ENCODE data around the gene CYP19A1. TPM values are rescaled to one million over a fixed set of nuclear protein-coding genes. Genes with fewer than 3 reads are reported as not detected.

Gene CYP19A1
- total RNA-seq, 1 donor from 2014 or later, result not detected

DNA sequence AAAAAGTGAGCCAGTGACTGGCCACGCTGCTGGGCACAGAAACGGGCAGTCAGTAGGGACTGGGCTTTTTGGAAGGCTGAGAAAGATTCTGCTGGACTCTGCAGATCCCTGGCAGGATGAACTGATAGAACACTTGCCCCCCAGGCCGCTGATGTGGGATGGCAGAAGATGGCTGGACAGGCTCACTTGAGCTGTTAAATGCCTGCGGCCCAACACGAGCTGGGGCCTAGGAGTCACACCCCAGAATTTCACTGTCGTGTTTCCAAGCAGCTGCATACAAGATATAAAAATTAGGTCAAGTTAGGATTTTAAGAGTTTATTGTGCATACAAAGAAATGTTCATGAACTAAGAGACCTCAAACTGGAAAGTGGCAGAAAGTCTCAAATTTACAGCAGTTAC, 29.9 kb upstream of the CYP19A1 start:
- no peaks in the 10 kb centered on the region for H3K9me3 Mint-ChIP-seq
- TF ChIP-seq, protein P1, sequence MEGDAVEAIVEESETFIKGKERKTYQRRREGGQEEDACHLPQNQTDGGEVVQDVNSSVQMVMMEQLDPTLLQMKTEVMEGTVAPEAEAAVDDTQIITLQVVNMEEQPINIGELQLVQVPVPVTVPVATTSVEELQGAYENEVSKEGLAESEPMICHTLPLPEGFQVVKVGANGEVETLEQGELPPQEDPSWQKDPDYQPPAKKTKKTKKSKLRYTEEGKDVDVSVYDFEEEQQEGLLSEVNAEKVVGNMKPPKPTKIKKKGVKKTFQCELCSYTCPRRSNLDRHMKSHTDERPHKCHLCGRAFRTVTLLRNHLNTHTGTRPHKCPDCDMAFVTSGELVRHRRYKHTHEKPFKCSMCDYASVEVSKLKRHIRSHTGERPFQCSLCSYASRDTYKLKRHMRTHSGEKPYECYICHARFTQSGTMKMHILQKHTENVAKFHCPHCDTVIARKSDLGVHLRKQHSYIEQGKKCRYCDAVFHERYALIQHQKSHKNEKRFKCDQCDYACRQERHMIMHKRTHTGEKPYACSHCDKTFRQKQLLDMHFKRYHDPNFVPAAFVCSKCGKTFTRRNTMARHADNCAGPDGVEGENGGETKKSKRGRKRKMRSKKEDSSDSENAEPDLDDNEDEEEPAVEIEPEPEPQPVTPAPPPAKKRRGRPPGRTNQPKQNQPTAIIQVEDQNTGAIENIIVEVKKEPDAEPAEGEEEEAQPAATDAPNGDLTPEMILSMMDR (IDR thresholded peaks at IDR 0.05; ENCODE audit: unreplicated experiment), result no peak
- H3K36me3 Mint-ChIP-seq, result no peaks in the 10 kb centered on the region
- DNase-seq (ENCODE audit: low spot score in 2 of 2, unreplicated experiment in 2 of 2), result no peak
- H3K4me1 Mint-ChIP-seq, result no peaks in the 10 kb centered on the region
- H3K27me3 Mint-ChIP-seq (ENCODE audit: low read depth), result no peaks in the 10 kb centered on the region
- no peak overlapping the region for H3K27ac Mint-ChIP-seq
- H3K4me3 Mint-ChIP-seq, result no peak overlapping the region

DNA sequence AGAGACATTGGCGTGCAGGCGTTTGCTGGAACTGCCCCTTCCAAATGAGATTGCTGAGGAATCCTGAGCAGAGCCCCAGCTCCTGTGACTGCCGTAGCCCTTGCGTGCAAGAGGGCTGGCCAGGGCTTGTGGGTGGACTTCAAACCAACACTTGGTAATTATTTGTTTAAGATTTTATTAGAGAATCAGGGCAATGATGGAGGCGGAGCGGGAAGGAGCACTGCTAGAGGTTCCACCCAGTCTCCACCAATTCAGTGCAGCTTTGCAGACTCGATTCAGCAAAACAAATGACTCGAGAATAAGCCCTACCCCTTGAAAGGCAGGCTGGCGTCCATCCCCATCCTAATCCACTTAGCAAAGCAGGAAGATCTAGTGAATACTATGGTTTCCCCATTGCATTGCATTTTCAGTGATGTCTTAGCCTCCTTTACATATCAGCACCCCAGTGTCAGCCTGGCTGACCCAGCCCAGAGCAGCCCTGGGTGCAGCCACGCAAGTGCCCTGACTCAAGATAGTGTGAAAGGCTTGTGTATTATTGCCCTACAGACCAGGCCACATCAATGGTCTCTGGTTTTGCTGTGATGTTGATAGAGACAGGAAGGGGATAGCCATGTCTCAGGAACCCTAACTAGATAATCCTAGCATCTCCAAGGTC, 29.1 kb upstream of the CYP19A1 start:
- no peak for DNase-seq (ENCODE audit: low spot score in 2 of 2, unreplicated experiment in 2 of 2)
- H3K4me1 Mint-ChIP-seq, result no peaks in the 10 kb centered on the region
- no peaks in the 10 kb centered on the region for H3K9me3 Mint-ChIP-seq
- H3K4me3 Mint-ChIP-seq, result no peak overlapping the region
- H3K36me3 Mint-ChIP-seq, result no peaks in the 10 kb centered on the region
- H3K27ac Mint-ChIP-seq, result no peak overlapping the region
- TF ChIP-seq, protein P1 (IDR thresholded peaks at IDR 0.05; ENCODE audit: unreplicated experiment), result no peak
- no peaks in the 10 kb centered on the region for H3K27me3 Mint-ChIP-seq (ENCODE audit: low read depth)

DNA sequence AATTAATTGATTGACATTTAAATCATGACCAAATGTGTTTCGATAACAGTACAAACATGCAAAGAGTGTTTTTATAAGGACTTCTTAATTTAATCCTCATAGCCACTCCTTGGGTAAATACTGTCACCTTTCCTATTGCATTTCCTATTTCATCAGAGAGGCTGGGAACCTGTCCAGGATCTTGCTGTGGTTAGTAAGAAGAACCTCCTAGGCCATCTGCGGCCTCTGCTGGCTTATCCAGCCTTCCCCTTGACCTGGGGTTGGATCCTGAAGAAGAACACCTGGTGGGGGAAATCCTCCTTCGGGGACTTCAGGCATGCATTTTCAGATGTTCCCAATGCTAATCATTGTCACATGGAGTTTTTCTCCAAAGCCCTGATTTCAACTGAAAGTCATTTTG, 28.5 kb upstream of the CYP19A1 start:
- no peaks in the 10 kb centered on the region for H3K27me3 Mint-ChIP-seq (ENCODE audit: low read depth)
- no peak for DNase-seq (ENCODE audit: low spot score in 2 of 2, unreplicated experiment in 2 of 2)
- TF ChIP-seq, protein P1 (IDR thresholded peaks at IDR 0.05; ENCODE audit: unreplicated experiment), result no peak
- no peak overlapping the region for H3K27ac Mint-ChIP-seq
- no peaks in the 10 kb centered on the region for H3K36me3 Mint-ChIP-seq
- H3K4me3 Mint-ChIP-seq, result no peak overlapping the region
- no peaks in the 10 kb centered on the region for H3K9me3 Mint-ChIP-seq
- H3K4me1 Mint-ChIP-seq, result no peaks in the 10 kb centered on the region

DNA sequence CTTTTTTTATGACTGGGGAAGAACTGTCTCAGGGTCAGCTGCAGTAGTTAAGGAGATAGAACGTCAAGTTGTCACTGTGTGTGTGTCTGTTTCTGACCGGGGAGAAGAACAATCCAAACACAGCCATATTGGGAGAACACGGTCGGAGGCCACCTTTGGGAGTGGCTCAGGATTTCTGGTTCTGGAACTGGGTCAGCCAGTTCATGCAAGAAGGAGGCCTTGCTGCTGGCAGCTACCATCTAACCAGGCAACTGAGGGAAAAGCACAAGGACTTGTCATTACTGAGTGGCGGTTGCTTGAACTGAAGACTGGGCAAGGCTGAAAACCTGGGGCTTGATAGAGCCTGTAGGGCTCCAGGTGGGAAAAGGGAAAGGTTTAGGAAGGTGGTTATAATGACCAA, 27.7 kb upstream of the CYP19A1 start:
- H3K36me3 Mint-ChIP-seq, result no peaks in the 10 kb centered on the region
- no peaks in the 10 kb centered on the region for H3K4me1 Mint-ChIP-seq
- H3K4me3 Mint-ChIP-seq, result no peak overlapping the region
- TF ChIP-seq, protein P1 (IDR thresholded peaks at IDR 0.05; ENCODE audit: unreplicated experiment), result no peak
- H3K27me3 Mint-ChIP-seq (ENCODE audit: low read depth), result no peaks in the 10 kb centered on the region
- DNase-seq (ENCODE audit: low spot score in 2 of 2, unreplicated experiment in 2 of 2), result no peak
- no peak overlapping the region for H3K27ac Mint-ChIP-seq
- no peaks in the 10 kb centered on the region for H3K9me3 Mint-ChIP-seq

DNA sequence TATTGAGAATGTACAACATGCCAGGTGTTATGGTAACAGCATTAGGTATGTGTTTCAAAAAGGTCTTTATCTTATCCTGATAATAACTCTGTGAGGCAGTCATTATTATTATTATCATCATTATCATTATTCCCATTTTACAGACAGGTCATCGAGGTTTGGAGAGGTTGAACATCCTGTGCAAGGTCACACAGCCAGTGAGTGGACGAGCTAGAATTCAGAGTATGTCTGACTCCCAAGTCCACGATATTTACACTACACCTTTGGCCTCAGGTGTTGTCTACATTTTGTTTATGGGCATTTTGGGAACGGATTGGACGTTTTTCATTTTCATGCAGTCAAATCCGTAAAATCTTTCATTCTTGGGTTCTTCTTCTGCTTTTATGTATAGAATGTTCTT, 27.0 kb upstream of the CYP19A1 start:
- Mint-ChIP-seq H3K36me3 (no peaks in the 10 kb centered on the region), H3K4me3 (no peak overlapping the region), H3K4me1 (no peaks in the 10 kb centered on the region), H3K27me3 (ENCODE audit: low read depth) (no peaks in the 10 kb centered on the region), H3K9me3 (no peaks in the 10 kb centered on the region), H3K27ac (no peak overlapping the region)
- TF ChIP-seq, protein P1 (IDR thresholded peaks at IDR 0.05; ENCODE audit: unreplicated experiment), result no peak
- DNase-seq (ENCODE audit: low spot score in 2 of 2, unreplicated experiment in 2 of 2), result no peak

DNA sequence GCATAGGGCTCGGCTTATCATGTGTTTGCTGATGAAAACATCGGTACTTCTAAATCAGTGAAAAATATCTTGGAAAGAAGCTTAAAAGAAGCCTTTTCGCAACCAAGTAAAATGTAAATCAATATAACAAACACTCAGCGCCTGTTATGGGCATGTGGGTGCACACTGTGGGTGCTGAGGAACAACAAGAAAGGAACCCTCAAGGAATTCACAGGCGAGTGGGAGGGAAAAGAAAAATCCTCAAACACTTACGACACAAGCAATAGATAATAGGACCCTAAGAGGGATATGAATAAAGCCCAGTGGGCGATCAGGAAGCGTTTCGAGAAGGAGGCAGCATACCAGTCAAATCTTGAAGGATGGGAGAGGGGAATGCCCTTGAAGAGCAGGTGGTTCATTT, 25.0 kb upstream of the CYP19A1 start:
- Mint-ChIP-seq H3K27me3 (ENCODE audit: low read depth) (no peaks in the 10 kb centered on the region), H3K36me3 (no peaks in the 10 kb centered on the region), H3K4me3 (no peak overlapping the region), H3K9me3 (no peaks in the 10 kb centered on the region), H3K4me1 (no peaks in the 10 kb centered on the region), H3K27ac (no peak overlapping the region)
- TF ChIP-seq, protein P1 (IDR thresholded peaks at IDR 0.05; ENCODE audit: unreplicated experiment), result no peak
- DNase-seq (ENCODE audit: low spot score in 2 of 2, unreplicated experiment in 2 of 2), result no peak

Data from mesothelial cell of epicardium (in vitro differentiated cells).